A549 (cell line): ENCODE data around the gene BOD1L1.

ENCODE experiments used
- BCL3 ChIP-seq: fragments of >200 bp; sonication (Bioruptor Twin); formaldehyde crosslinking; IDR thresholded peaks from 3 replicates; pipeline ENCODE4 v1.6.1; 2016
- CEBPB ChIP-seq, 2 experiments: fragments of >200 bp in 1 of 2; sonication (Bioruptor Twin) in 1 of 2; formaldehyde crosslinking in 1 of 2; IDR thresholded peaks; 2 replicates each; pipeline ENCODE4 v1.6.1; 2012 to 2016
- CHD2 ChIP-seq: fragments of 150-350 bp; IDR thresholded peaks from 2 replicates; pipeline ENCODE4 v1.6.1; 2014; ENCODE audit warnings: low read length; ENCODE audit not compliant: partially characterized antibody
- CTCF ChIP-seq: fragments of >200 bp; sonication (Bioruptor Twin); formaldehyde crosslinking; IDR thresholded peaks from 3 replicates; pipeline ENCODE4 v1.5.1; 2016
- EP300 ChIP-seq, 2 experiments: fragments of >200 bp; sonication (Bioruptor Twin); formaldehyde crosslinking; IDR thresholded peaks; 2 replicates in 1 of 2; 3 replicates in 1 of 2; pipeline ENCODE4 v1.6.1; 2016 to 2017
- HMGXB4 ChIP-seq: fragments of 250-450 bp; sonication (Bioruptor Pico); IDR thresholded peaks from 2 replicates; pipeline ENCODE4 v1.5.0; 2021; ENCODE audit warnings: mild to moderate bottlenecking, moderate library complexity, borderline replicate concordance
- PBX3 ChIP-seq: IDR thresholded peaks from 2 replicates; pipeline ENCODE4 v1.6.1; 2012
- PHF8 ChIP-seq: fragments of 200-600 bp; sonication (generic); IDR thresholded peaks from 2 replicates; pipeline ENCODE4 v1.6.1; 2016; ENCODE audit warnings: low read depth, mild to moderate bottlenecking, antibody characterized with exemption, moderate library complexity, borderline replicate concordance
- POLR2A ChIP-seq: IDR thresholded peaks from 2 replicates; pipeline ENCODE4 v1.6.1; 2012; ENCODE audit warnings: mild to moderate bottlenecking, low read length
- RARB ChIP-seq: fragments of 250-450 bp; sonication (Bioruptor Pico); IDR thresholded peaks from 2 replicates; pipeline ENCODE4 v1.8.0; 2021; ENCODE audit warnings: mild to moderate bottlenecking, moderate library complexity
- REST ChIP-seq: fragments of 200-600 bp; sonication (generic); IDR thresholded peaks from 2 replicates; pipeline ENCODE4 v1.6.1; 2016; ENCODE audit warnings: antibody characterized with exemption, mild to moderate bottlenecking, moderate library complexity

- TF ChIP-seq REST (no peak), HMGXB4 (CRISPR knock-in tag) (no peak), POLR2A (no peak), EP300 (IDR thresholded peaks at IDR 0.05) (no peak), CTCF (no peak), CHD2 (no peak), BCL3 (no peak), PHF8 (no peak), PBX3 (no peak), RARB (CRISPR knock-in tag) (no peak), CEBPB (IDR thresholded peaks at IDR 0.05) (no peak)
Measured at GRCh38 chr4:13546142-13546940, 81.2 kb downstream of the BOD1L1 start.
